NT2/D1 (cell line): ENCODE results near the gene PNLDC1.

Source experiments
- DNase-seq: peaks from one replicate; pipeline ENCODE4 v3.0.0-alpha.2; 2011; ENCODE audit warnings: low read depth, low spot score
- H3K27me3 ChIP-seq: 2 replicates; pipeline ENCODE4 v1.6.0; 2011; ENCODE audit warnings: mild to moderate bottlenecking; ENCODE audit not compliant: insufficient read length, insufficient read depth
- H3K36me3 ChIP-seq: 2 replicates; pipeline ENCODE4 v1.6.1; 2011; ENCODE audit warnings: mild to moderate bottlenecking, low read length, mixed read lengths; ENCODE audit not compliant: insufficient read depth, insufficient read length
- H3K4me1 ChIP-seq: 2 replicates; pipeline ENCODE4 v1.5.1; 2011; ENCODE audit not compliant: insufficient read depth, insufficient read length
- H3K4me3 ChIP-seq: 2 replicates; pipeline ENCODE4 v1.5.1; 2011; ENCODE audit warnings: low read depth; ENCODE audit not compliant: insufficient read length
- H3K9ac ChIP-seq: 2 replicates; pipeline ENCODE4 v1.6.0; 2011; ENCODE audit warnings: low read depth; ENCODE audit not compliant: insufficient read length
- H3K9me3 ChIP-seq: 2 replicates; pipeline ENCODE4 v1.5.1; 2011; ENCODE audit warnings: mild to moderate bottlenecking, low read length; ENCODE audit not compliant: insufficient read depth
- SUZ12 ChIP-seq: IDR thresholded peaks from 2 replicates; pipeline ENCODE4 v1.6.1; 2011; ENCODE audit not compliant: insufficient read length, insufficient read depth; ENCODE audit errors: extremely low read depth
- YY1 ChIP-seq: IDR thresholded peaks from 2 replicates; pipeline ENCODE4 v1.6.1; 2011; ENCODE audit not compliant: insufficient read length, insufficient read depth
- ZNF274 ChIP-seq: IDR thresholded peaks from 2 replicates; pipeline ENCODE4 v1.6.1; 2011; ENCODE audit warnings: mild to moderate bottlenecking, low read depth, low read length

The PNLDC1 gene

DNA sequence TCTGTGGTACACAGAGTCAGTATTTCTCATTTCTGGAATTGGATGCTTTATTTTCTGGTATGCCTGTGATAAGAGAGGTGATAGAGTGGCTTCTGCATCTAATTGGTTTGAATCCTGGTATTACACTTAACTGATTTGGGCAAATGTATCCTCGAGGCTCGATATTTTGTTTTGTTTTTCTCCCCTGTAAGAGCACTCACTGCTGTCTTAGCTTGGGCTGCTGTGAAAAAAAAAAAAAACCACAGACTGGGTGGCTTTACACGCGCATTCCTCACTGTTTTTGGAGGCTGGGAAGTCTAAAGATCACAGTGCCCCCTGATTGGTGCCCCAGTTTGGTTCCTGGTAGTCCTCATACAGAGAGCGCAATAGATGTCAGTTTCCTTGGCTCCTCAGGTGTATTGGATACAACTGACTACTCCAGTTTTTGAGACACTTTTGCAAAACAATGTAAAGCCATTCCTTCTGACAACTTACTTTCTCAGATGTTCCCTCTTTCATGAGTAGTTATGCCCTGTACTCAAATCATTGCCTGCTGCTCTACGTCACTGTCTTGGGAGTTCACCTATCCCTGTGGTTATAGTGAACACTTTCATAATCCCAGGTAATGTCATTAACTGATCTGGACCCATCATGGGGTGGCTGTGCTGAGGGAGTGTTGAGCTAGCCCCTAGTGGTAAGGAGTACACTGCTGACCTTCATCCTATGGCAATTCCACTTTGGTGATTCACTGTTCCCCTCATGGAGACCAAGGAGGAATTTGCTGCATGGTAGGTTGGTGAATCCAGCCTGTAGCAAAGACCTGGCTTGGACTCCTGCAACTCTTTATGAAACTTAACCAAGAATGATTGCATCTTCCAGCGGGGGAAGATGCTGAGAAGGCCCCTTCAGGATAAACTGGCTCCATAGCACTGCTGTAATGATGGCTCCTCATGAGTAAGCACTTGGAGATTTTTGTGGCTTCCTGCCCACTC, 41.8 kb upstream of the PNLDC1 start:
- Histone ChIP-seq H3K4me1 (no peaks in the 10 kb centered on the region), H3K36me3 (peaks cover 49% of the 10 kb centered on the region), H3K27me3 (no peaks in the 10 kb centered on the region), H3K9me3 (no peaks in the 10 kb centered on the region), H3K4me3 (no peak overlapping the region), H3K9ac (no peak overlapping the region)
- no peak for TF ChIP-seq ZNF274
- no peak for TF ChIP-seq YY1
- TF ChIP-seq SUZ12 = no peak
- DNase-seq = no peak

DNA sequence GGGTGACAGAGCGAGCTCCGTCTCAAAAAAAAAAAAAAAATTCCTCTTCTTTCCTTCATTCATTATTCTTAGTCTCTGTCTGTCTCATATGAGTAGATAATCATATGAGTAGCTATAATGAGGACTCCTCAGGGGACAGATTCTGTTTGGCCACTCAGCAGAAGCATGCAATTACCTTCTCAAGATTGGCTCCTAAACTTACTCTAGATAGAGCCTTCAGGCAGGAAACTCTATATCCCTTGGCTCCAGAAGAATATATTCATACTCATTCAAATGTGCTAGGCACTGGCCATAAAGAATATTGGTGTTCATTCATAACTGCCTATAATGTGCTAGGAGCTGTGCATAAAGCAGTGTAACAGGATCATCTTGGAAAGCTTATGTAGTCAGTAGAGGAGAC, 40.4 kb upstream of the PNLDC1 start:
- TF ChIP-seq SUZ12 (no peak), YY1 (no peak), ZNF274 (no peak)
- Histone ChIP-seq H3K4me1 (no peaks in the 10 kb centered on the region), H3K36me3 (peaks cover 47% of the 10 kb centered on the region), H3K4me3 (no peak overlapping the region), H3K27me3 (no peaks in the 10 kb centered on the region), H3K9ac (no peak overlapping the region), H3K9me3 (no peaks in the 10 kb centered on the region)
- DNase-seq = no peak

DNA sequence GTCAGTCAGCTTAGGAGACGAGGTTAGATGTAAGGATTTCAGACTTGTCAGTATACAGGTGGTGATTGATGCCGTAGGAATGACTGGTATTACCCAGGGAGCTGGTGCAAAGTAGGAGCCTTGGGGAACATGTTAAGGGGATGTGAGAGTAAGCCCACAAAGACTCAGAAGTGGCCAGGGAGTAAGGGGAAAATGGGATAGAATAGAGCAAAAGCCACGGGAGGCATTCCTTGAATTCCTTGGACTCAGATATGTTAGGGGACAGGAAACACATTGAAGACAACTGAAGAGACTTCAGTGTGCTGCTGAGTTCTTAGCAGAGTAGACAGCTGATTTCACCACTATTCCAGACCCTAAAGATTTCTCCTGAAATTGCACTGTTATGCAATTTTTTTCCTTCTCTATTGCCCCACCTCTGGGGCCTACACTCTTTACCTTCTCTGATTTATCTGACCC, 39.4 kb upstream of the PNLDC1 start:
- Histone ChIP-seq H3K9ac (peak overlapping the region; percentile 87), H3K4me3 (peak overlapping the region; percentile 70), H3K36me3 (peaks cover 45% of the 10 kb centered on the region), H3K27me3 (no peaks in the 10 kb centered on the region), H3K4me1 (no peaks in the 10 kb centered on the region), H3K9me3 (no peaks in the 10 kb centered on the region)
- DNase-seq = peak; percentile 68
- TF ChIP-seq YY1 (no peak), ZNF274 (no peak), SUZ12 (no peak)

DNA sequence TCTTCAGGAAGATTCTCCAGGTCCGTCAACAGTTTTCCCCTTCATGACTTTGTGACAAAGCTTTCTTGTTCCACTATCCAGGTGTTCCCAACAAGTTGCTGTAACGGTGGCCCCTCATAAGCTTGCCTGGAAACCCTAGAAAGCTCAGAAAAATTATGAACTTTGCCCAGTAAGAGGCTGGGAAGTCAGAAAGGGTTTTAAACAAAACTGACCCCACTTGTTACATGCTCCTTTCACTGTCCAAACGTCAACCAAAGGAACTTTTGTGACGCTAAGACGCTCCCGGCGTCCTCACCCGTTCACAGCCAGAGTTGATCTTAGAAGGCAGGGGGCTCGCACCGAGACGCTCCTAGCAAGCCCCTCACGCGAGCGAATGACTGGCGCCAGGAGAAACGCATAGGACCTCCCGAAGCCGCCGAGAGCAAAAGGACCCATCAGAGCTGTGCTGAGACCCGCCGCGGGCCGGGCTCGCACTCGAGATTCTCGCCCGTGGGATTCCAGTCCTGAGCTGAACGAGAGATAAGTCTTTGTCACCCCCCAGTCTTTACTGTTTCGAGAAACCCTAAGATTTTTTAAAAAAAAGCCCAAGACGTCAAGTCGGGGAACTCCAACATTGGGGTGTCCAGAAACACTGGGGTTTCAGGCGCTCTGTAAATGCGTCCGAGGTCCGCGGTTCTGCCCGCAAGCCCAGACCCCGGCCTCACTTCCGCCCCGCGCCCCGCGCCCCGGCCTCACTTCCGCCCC, 38.8 kb upstream of the PNLDC1 start:
- TF ChIP-seq ZNF274 (no peak), SUZ12 (no peak), YY1 (no peak)
- Histone ChIP-seq H3K27me3 (no peaks in the 10 kb centered on the region), H3K36me3 (peaks cover 45% of the 10 kb centered on the region), H3K4me1 (no peaks in the 10 kb centered on the region), H3K4me3 (peak overlapping the region; percentile 70), H3K9me3 (no peaks in the 10 kb centered on the region), H3K9ac (peak overlapping the region; percentile 87)
- no peak for DNase-seq

DNA sequence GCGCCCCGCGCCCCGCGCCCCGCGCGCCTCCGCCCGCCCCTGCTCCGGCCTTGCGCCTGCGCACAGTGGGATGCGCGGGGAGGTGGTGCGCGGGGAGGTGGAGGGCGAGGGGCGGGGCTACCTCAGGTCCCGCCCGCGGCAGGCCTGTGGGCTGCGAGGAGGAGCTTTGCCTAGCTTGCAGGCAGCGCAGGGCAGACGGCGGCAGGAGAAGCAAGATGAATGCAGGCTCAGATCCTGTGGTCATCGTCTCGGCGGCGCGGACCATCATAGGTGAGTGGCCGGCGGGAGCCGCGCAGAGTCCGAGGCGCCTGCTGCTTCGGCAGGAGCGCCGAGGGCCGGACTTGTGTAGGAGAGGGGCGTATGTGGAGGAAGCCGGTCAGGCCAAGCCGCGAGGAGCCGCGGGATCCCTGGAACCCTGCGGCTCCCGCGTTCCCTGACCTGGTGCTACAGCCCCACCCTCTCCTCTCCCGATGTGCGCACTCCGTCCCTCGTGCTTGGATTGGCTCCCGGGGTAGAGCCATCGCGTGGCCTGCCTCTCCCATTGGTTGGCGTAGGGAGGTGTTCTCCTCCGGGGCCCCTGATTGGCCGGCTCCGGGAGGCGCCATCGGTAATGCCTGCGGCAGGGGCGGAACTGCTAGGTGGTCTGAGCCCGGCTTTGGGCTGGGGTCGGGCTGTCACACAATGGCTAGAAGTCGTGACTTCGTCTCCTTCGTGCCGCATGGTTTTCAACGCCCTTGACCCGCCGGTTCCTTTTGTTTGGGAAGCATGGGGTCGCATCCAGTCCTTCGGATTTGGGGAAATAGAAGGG, 38.0 kb upstream of the PNLDC1 start, which contains the start of gene ACAT2:
Gene ACAT2, plus strand, starts transcription at position 173 of the 808 bp plus-strand sequence. Its CDS starts 43 bp downstream, at position 216.
- Histone ChIP-seq H3K4me3 (peak within 1 kb of the TSS; percentile 89), H3K9me3 (no peaks in the 10 kb centered on the region), H3K4me1 (no peaks in the 10 kb centered on the region), H3K9ac (peak within 1 kb of the TSS; percentile 96), H3K36me3 (peaks cover 43% of the 10 kb centered on the region), H3K27me3 (no peaks in the 10 kb centered on the region)
- TF ChIP-seq ZNF274 = no peak
- no peak for TF ChIP-seq YY1
- no peak for TF ChIP-seq SUZ12
- DNase-seq = peak; percentile 82

DNA sequence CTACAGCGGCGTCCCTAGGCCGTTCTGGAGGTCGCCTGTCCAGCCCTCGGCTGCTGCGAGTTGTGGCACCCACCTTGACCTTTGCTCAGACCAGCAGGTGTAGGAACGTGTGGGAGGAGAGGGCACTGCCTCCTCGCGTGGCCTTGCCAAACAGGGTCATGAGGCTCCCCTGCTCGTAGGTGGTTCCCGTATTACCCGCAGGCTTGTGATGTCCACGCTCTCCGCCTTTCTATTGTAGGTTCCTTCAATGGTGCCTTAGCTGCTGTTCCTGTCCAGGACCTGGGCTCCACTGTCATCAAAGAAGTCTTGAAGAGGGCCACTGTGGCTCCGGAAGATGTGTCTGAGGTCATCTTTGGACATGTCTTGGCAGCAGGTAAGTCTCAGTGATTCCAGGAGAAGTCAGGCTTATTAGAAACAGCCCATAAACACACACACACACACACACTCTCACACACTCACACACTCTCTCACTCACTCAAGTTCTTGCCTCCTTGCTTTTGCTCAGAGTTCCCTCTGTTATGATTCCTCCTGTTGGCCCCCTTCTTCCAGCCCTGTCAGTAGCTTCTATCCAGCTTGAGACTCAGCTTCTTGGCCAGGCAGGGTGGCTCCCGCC, 37.3 kb upstream of the PNLDC1 start:
- peak overlapping the region; percentile 89 for H3K4me3 ChIP-seq
- no peak for TF ChIP-seq YY1
- no peak for TF ChIP-seq ZNF274
- no peak for TF ChIP-seq SUZ12
- H3K36me3 ChIP-seq = peaks cover 48% of the 10 kb centered on the region
- no peaks in the 10 kb centered on the region for H3K27me3 ChIP-seq
- no peak for DNase-seq
- peak overlapping the region; percentile 84 for H3K9ac ChIP-seq
- H3K9me3 ChIP-seq = no peaks in the 10 kb centered on the region
- H3K4me1 ChIP-seq = no peaks in the 10 kb centered on the region
